Suprapubic skin (tissue), 4 donors: ENCODE results near the gene KLF4. TPM values are rescaled to one million over a fixed set of nuclear protein-coding genes. Genes with fewer than 3 reads are reported as not detected.
A peak's percentile ranks its signal among the peaks of the same experiment; 100 is the strongest.

Experiments used
- DNase-seq, 2 donors: peaks; one replicate each; pipeline ENCODE4 v3.0.0-alpha.2; 2019; ENCODE audit warnings: low spot score in 2 of 2
- H3K27ac ChIP-seq: fragments of 200-600 bp; sonication (generic); one replicate; pipeline ENCODE4 v1.5.1; 2019
- H3K27me3 ChIP-seq: fragments of 200-600 bp; sonication (generic); one replicate; pipeline ENCODE4 v1.5.1; 2019
- H3K36me3 ChIP-seq: fragments of 200-600 bp; sonication (generic); one replicate; pipeline ENCODE4 v1.5.1; 2019
- H3K4me1 ChIP-seq: fragments of 200-600 bp; sonication (generic); one replicate; pipeline ENCODE4 v1.5.1; 2019
- H3K4me3 ChIP-seq: fragments of 200-600 bp; sonication (generic); one replicate; pipeline ENCODE4 v1.5.1; 2019; ENCODE audit warnings: mild to moderate bottlenecking
- H3K9me3 ChIP-seq: fragments of 200-600 bp; sonication (generic); one replicate; pipeline ENCODE4 v1.5.1; 2019
- CTCF ChIP-seq, 2 donors: fragments of 200-600 bp in 1 of 2; fragments of 450-650 bp in 1 of 2; sonication (generic) in 1 of 2; IDR thresholded peaks; one replicate each; pipeline ENCODE4 v1.5.1; 2016 to 2019; ENCODE audit warnings: antibody characterized with exemption in 2 of 2, mild to moderate bottlenecking in 1 of 2, moderate library complexity in 1 of 2
- EP300 ChIP-seq: sonication (generic); formaldehyde crosslinking; IDR thresholded peaks from one replicate; pipeline ENCODE4 v1.6.1; 2017; ENCODE audit warnings: antibody characterized with exemption
- POLR2A ChIP-seq, 2 donors: fragments of 450-650 bp; IDR thresholded peaks; one replicate each; pipeline ENCODE4 v1.6.1; 2017; ENCODE audit warnings: antibody characterized with exemption in 2 of 2, mild to moderate bottlenecking in 2 of 2, moderate library complexity in 2 of 2
- POLR2AphosphoS5 ChIP-seq, 3 donors: sonication (generic); formaldehyde crosslinking; IDR thresholded peaks; one replicate each; pipeline ENCODE4 v1.6.1; 2017; ENCODE audit warnings: antibody characterized with exemption in 3 of 3
- WGBS: methylation state at CpG from one replicate; pipeline ENCODE4 v1.1.5; 2018; 5-methylcytosine and 5-hydroxymethylcytosine counted together
- total RNA-seq, 4 donors: library from RNA; depleted of rRNA; stranded (reverse); fragments of >200 nt; gene quantifications; one replicate each; pipeline ENCODE4 v1.1.0, GENCODE V29; 2016

KLF4 gene
- total RNA-seq, 4 donors from 2014 or later, result 613 to 1,231 (median 708) TPM

DNA sequence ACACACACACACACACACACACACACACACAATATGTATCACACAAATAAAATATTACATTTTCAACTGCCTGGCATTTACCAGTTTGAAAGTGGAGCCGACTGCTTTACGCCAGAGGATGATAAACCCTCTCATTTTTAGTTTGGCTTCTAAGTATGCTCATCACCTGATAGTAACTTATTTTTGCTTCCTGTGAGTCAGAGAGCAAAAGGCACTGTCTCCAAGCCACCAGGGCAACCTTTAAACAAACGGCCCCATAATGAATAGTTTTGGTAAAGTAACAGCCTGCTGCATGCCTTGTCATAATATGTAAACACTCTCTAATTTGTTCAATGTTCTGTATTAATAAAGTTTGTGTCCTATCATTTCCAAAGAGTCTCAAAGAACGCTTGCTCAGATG, 26.9 kb downstream of the KLF4 start:
- Histone ChIP-seq H3K4me1 (peaks cover 18% of the 10 kb centered on the region), H3K27me3 (no peaks in the 10 kb centered on the region), H3K9me3 (no peaks in the 10 kb centered on the region), H3K4me3 (no peak overlapping the region), H3K27ac (no peak overlapping the region), H3K36me3 (no peaks in the 10 kb centered on the region)
- 72% methylated on average over 4 of the region's 4 CpGs for WGBS
- no peak for TF ChIP-seq CTCF (IDR thresholded peaks at IDR 0.05)
- no peak for TF ChIP-seq POLR2A (IDR thresholded peaks at IDR 0.05)
- no peak for TF ChIP-seq EP300
- TF ChIP-seq POLR2AphosphoS5 (IDR thresholded peaks at IDR 0.05), result no peak
- DNase-seq, result no peak

- H3K27me3 ChIP-seq, result no peaks in the 10 kb centered on the region
- no peaks in the 10 kb centered on the region for H3K9me3 ChIP-seq
- no peak overlapping the region for H3K27ac ChIP-seq
- no peak for DNase-seq
- H3K4me3 ChIP-seq, result no peak overlapping the region
- no peaks in the 10 kb centered on the region for H3K36me3 ChIP-seq
- TF ChIP-seq POLR2A (IDR thresholded peaks at IDR 0.05) (no peak), POLR2AphosphoS5 (IDR thresholded peaks at IDR 0.05) (no peak), CTCF (IDR thresholded peaks at IDR 0.05) (no peak), EP300 (no peak)
- 87% methylated on average over 6 of the region's 6 CpGs for WGBS
- peaks cover 6% of the 10 kb centered on the region for H3K4me1 ChIP-seq
Measured at GRCh38 chr9:107460153-107461023, 29.2 kb downstream of the KLF4 start.

DNA sequence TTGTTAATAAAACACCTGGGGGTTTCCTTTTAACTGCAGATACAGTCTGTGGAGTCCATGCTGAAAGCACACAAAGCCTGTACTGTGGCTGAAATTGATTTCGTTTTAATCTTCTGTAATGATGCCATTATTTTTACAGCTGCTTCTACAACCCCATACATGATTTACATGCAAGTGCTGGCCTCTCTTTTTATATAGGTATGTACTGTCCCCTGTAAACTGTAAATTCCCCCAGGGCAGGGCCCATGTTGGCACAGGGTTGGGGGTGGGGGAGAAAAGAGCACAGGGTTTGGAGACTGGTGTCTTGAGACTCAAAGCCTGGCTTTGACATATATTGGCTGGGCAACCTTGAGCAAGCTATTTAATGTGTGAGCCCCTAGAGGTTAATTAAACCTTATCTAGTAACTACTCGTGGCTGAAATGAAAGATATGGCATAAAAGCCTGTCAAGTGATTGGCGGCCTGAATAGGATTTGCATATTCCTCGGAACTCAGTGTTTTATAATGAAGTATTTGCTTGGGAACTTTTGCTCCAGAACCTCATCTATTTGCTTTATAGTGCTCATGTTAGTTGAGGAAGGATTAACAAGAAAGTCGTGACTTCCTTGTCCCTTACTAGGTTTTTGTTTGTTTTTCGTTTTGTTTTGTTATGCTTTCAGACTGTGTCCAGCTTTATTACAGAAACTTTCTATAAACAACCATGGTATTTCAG, 34.0 kb downstream of the KLF4 start:
- Histone ChIP-seq H3K9me3 (no peaks in the 10 kb centered on the region), H3K4me3 (no peak overlapping the region), H3K36me3 (no peaks in the 10 kb centered on the region), H3K4me1 (peaks cover 6% of the 10 kb centered on the region), H3K27ac (no peak overlapping the region), H3K27me3 (no peaks in the 10 kb centered on the region)
- no peak for TF ChIP-seq POLR2AphosphoS5 (IDR thresholded peaks at IDR 0.05)
- no peak for TF ChIP-seq POLR2A (IDR thresholded peaks at IDR 0.05)
- no peak for TF ChIP-seq CTCF (IDR thresholded peaks at IDR 0.05)
- TF ChIP-seq EP300, result no peak
- 72% methylated on average over 6 of the region's 6 CpGs for WGBS
- no peak for DNase-seq

GRCh38 chr9:107453479-107453878, 36.1 kb downstream of the KLF4 start:
- TF ChIP-seq CTCF (IDR thresholded peaks at IDR 0.05) (no peak), POLR2AphosphoS5 (IDR thresholded peaks at IDR 0.05) (no peak), EP300 (no peak), POLR2A (IDR thresholded peaks at IDR 0.05) (no peak)

DNA sequence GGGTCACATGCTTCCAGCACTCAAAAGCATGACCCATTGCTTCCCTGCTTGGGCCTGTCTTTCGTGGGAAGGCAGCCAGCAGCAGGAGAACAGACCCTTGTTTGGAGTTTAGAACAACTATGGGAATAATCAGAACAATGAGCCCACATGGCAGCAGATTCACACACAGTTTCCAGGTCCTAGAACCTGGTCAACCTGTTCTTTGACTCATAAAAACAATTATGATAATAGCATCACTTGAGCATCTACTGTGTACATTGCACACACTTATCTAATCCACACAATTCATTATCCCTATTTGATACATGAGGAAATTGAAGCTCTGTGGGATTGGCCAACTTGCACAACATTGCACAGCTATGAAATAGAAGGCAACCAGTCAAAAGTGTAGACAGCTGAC, 41.7 kb downstream of the KLF4 start:
- no peak overlapping the region for H3K4me3 ChIP-seq
- WGBS, result 70% methylated on average over 1 of the region's 1 CpG
- H3K36me3 ChIP-seq, result no peaks in the 10 kb centered on the region
- no peaks in the 10 kb centered on the region for H3K27me3 ChIP-seq
- no peak for TF ChIP-seq POLR2A (IDR thresholded peaks at IDR 0.05)
- no peak for TF ChIP-seq POLR2AphosphoS5 (IDR thresholded peaks at IDR 0.05)
- TF ChIP-seq EP300, result no peak
- TF ChIP-seq CTCF (IDR thresholded peaks at IDR 0.05), result no peak
- no peaks in the 10 kb centered on the region for H3K9me3 ChIP-seq
- peak overlapping the region; percentile 37 for H3K27ac ChIP-seq
- H3K4me1 ChIP-seq, result peaks cover 12% of the 10 kb centered on the region
- no peak for DNase-seq

More at GRCh38 chr9:107453479-107453878, 36.1 kb downstream of the KLF4 start:
- no peak overlapping the region for H3K27ac ChIP-seq
- 74% methylated on average over 4 of the region's 4 CpGs for WGBS
- peaks cover 6% of the 10 kb centered on the region for H3K4me1 ChIP-seq
- H3K36me3 ChIP-seq, result no peaks in the 10 kb centered on the region
- H3K4me3 ChIP-seq, result no peak overlapping the region
- no peaks in the 10 kb centered on the region for H3K27me3 ChIP-seq
- H3K9me3 ChIP-seq, result no peaks in the 10 kb centered on the region
- no peak for DNase-seq
